GM12873 (cell line): Measurements from ENCODE around the gene KCNQ1.

Experiments used
- CTCF ChIP-seq: IDR thresholded peaks from 2 replicates; pipeline ENCODE4 v1.5.1; 2012; ENCODE audit warnings: low read depth, mild to moderate bottlenecking, moderate library complexity, low read length, control low read depth; ENCODE audit not compliant: insufficient read depth; ENCODE audit errors: missing control alignments

KCNQ1 gene

GRCh38 chr11:2594267-2594666 lies 149.5 kb downstream of the KCNQ1 start:
- TF ChIP-seq CTCF, result no peak

- TF ChIP-seq CTCF, result no peak
These were observed 150.4 kb downstream of the KCNQ1 start for GRCh38 chr11:2595204-2595603.

GRCh38 chr11:2599561-2600189 lies 154.9 kb downstream of the KCNQ1 start:
- no peak for TF ChIP-seq CTCF

GRCh38 chr11:2609345-2609744 lies 164.5 kb downstream of the KCNQ1 start:
- TF ChIP-seq CTCF, result no peak

- no peak for TF ChIP-seq CTCF
These were observed 168.2 kb downstream of the KCNQ1 start for GRCh38 chr11:2612884-2613571.

GRCh38 chr11:2621894-2622293 lies 177.1 kb downstream of the KCNQ1 start:
- TF ChIP-seq CTCF, result no peak

- TF ChIP-seq CTCF, result no peak
These were observed 180.4 kb downstream of the KCNQ1 start for GRCh38 chr11:2625183-2625582.
